Measurements from ENCODE around the gene ZNF664. TPM values are rescaled to one million over a fixed set of nuclear protein-coding genes. Genes with fewer than 3 reads are reported as not detected.

ZNF664 gene
- polyA plus RNA-seq, 2 donors, result 16.6 to 18.3 TPM

GRCh38 chr12:124040737-124041136 lies 67.7 kb downstream of the ZNF664 start:
- no peaks in the 10 kb centered on the region for H3K36me3 ChIP-seq (ENCODE audit: control insufficient read depth in 2 of 2, insufficient read depth in 2 of 2, low read length in 1 of 2)
- H3K4me1 ChIP-seq (ENCODE audit: control insufficient read depth in 2 of 2, insufficient read depth in 2 of 2, low read length in 1 of 2), result no peaks in the 10 kb centered on the region
- no peaks in the 10 kb centered on the region for H3K27me3 ChIP-seq (ENCODE audit: control insufficient read depth in 1 of 2, insufficient read depth in 2 of 2, low read length in 2 of 2)
- no peak overlapping the region for H3K27ac ChIP-seq (ENCODE audit: low read depth in 2 of 2, low read length in 1 of 2)
- H3K4me3 ChIP-seq (ENCODE audit: low read depth in 1 of 2, low read length in 2 of 2), result no peak overlapping the region
- WGBS, 2 donors, result 81 to 90% methylated on average over 2 of the region's 2 CpGs
- no peaks in the 10 kb centered on the region for H3K9me3 ChIP-seq (ENCODE audit: control insufficient read depth in 2 of 2, insufficient read depth in 1 of 2, low read depth in 1 of 2, low read length in 1 of 2)

- Histone ChIP-seq H3K9me3 (ENCODE audit: control insufficient read depth in 2 of 2, insufficient read depth in 1 of 2, low read depth in 1 of 2, low read length in 1 of 2) (no peaks in the 10 kb centered on the region), H3K27ac (ENCODE audit: low read depth in 2 of 2, low read length in 1 of 2) (no peak overlapping the region), H3K4me1 (ENCODE audit: control insufficient read depth in 2 of 2, insufficient read depth in 2 of 2, low read length in 1 of 2) (no peaks in the 10 kb centered on the region), H3K4me3 (ENCODE audit: low read depth in 1 of 2, low read length in 2 of 2) (no peak overlapping the region), H3K36me3 (ENCODE audit: control insufficient read depth in 2 of 2, insufficient read depth in 2 of 2, low read length in 1 of 2) (no peaks in the 10 kb centered on the region), H3K27me3 (ENCODE audit: control insufficient read depth in 1 of 2, insufficient read depth in 2 of 2, low read length in 2 of 2) (no peaks in the 10 kb centered on the region)
- WGBS, 2 donors, result 91% methylated on average over 10 of the region's 10 CpGs
Measured at GRCh38 chr12:124041907-124042306, 68.9 kb downstream of the ZNF664 start.

GRCh38 chr12:124044021-124044420 lies 71.0 kb downstream of the ZNF664 start:
- Histone ChIP-seq H3K27me3 (ENCODE audit: control insufficient read depth in 1 of 2, insufficient read depth in 2 of 2, low read length in 2 of 2) (no peaks in the 10 kb centered on the region), H3K4me1 (ENCODE audit: control insufficient read depth in 2 of 2, insufficient read depth in 2 of 2, low read length in 1 of 2) (no peaks in the 10 kb centered on the region), H3K9me3 (ENCODE audit: control insufficient read depth in 2 of 2, insufficient read depth in 1 of 2, low read depth in 1 of 2, low read length in 1 of 2) (peaks cover 0 to 3% of the 10 kb centered on the region in 2 donors), H3K36me3 (ENCODE audit: control insufficient read depth in 2 of 2, insufficient read depth in 2 of 2, low read length in 1 of 2) (no peaks in the 10 kb centered on the region), H3K27ac (ENCODE audit: low read depth in 2 of 2, low read length in 1 of 2) (no peak overlapping the region), H3K4me3 (ENCODE audit: low read depth in 1 of 2, low read length in 2 of 2) (no peak overlapping the region)
- 88 to 91% methylated on average over 8 of the region's 8 CpGs for WGBS, 2 donors

GRCh38 chr12:124044809-124045321 lies 71.8 kb downstream of the ZNF664 start:
- Histone ChIP-seq H3K27me3 (ENCODE audit: control insufficient read depth in 1 of 2, insufficient read depth in 2 of 2, low read length in 2 of 2) (no peaks in the 10 kb centered on the region), H3K36me3 (ENCODE audit: control insufficient read depth in 2 of 2, insufficient read depth in 2 of 2, low read length in 1 of 2) (no peaks in the 10 kb centered on the region), H3K9me3 (ENCODE audit: control insufficient read depth in 2 of 2, insufficient read depth in 1 of 2, low read depth in 1 of 2, low read length in 1 of 2) (peaks cover 0 to 6% of the 10 kb centered on the region in 2 donors), H3K27ac (ENCODE audit: low read depth in 2 of 2, low read length in 1 of 2) (no peak overlapping the region), H3K4me1 (ENCODE audit: control insufficient read depth in 2 of 2, insufficient read depth in 2 of 2, low read length in 1 of 2) (no peaks in the 10 kb centered on the region), H3K4me3 (ENCODE audit: low read depth in 1 of 2, low read length in 2 of 2) (no peak overlapping the region)
- 39 to 55% methylated on average over 14 to 15 of the region's 15 CpGs for WGBS, 2 donors

GRCh38 chr12:124045671-124046455 lies 72.8 kb downstream of the ZNF664 start:
- H3K27me3 ChIP-seq (ENCODE audit: control insufficient read depth in 1 of 2, insufficient read depth in 2 of 2, low read length in 2 of 2), result no peaks in the 10 kb centered on the region
- no peak overlapping the region for H3K4me3 ChIP-seq (ENCODE audit: low read depth in 1 of 2, low read length in 2 of 2)
- WGBS, 2 donors, result 87% methylated on average over 5 of the region's 5 CpGs
- no peaks in the 10 kb centered on the region for H3K4me1 ChIP-seq (ENCODE audit: control insufficient read depth in 2 of 2, insufficient read depth in 2 of 2, low read length in 1 of 2)
- no peaks in the 10 kb centered on the region for H3K36me3 ChIP-seq (ENCODE audit: control insufficient read depth in 2 of 2, insufficient read depth in 2 of 2, low read length in 1 of 2)
- H3K27ac ChIP-seq (ENCODE audit: low read depth in 2 of 2, low read length in 1 of 2), result no peak overlapping the region
- peaks cover 0 to 6% of the 10 kb centered on the region in 2 donors for H3K9me3 ChIP-seq (ENCODE audit: control insufficient read depth in 2 of 2, insufficient read depth in 1 of 2, low read depth in 1 of 2, low read length in 1 of 2)

GRCh38 chr12:124046456-124046740 lies 73.4 kb downstream of the ZNF664 start:
- no peak overlapping the region for H3K27ac ChIP-seq (ENCODE audit: low read depth in 2 of 2, low read length in 1 of 2)

GRCh38 chr12:124047045-124047566 lies 74.1 kb downstream of the ZNF664 start:
- no peaks in the 10 kb centered on the region for H3K36me3 ChIP-seq (ENCODE audit: control insufficient read depth in 2 of 2, insufficient read depth in 2 of 2, low read length in 1 of 2)
- WGBS, 2 donors, result 95% methylated on average over 3 of the region's 3 CpGs
- no peaks in the 10 kb centered on the region for H3K27me3 ChIP-seq (ENCODE audit: control insufficient read depth in 1 of 2, insufficient read depth in 2 of 2, low read length in 2 of 2)
- H3K4me1 ChIP-seq (ENCODE audit: control insufficient read depth in 2 of 2, insufficient read depth in 2 of 2, low read length in 1 of 2), result no peaks in the 10 kb centered on the region
- no peak overlapping the region for H3K4me3 ChIP-seq (ENCODE audit: low read depth in 1 of 2, low read length in 2 of 2)
- H3K27ac ChIP-seq (ENCODE audit: low read depth in 2 of 2, low read length in 1 of 2), result no peak overlapping the region
- H3K9me3 ChIP-seq (ENCODE audit: control insufficient read depth in 2 of 2, insufficient read depth in 1 of 2, low read depth in 1 of 2, low read length in 1 of 2), result peaks cover 0 to 6% of the 10 kb centered on the region in 2 donors

More at GRCh38 chr12:124046456-124046740, 73.4 kb downstream of the ZNF664 start:
- Histone ChIP-seq H3K9me3 (ENCODE audit: control insufficient read depth in 2 of 2, insufficient read depth in 1 of 2, low read depth in 1 of 2, low read length in 1 of 2) (peaks cover 0 to 6% of the 10 kb centered on the region in 2 donors), H3K4me3 (ENCODE audit: low read depth in 1 of 2, low read length in 2 of 2) (no peak overlapping the region), H3K4me1 (ENCODE audit: control insufficient read depth in 2 of 2, insufficient read depth in 2 of 2, low read length in 1 of 2) (no peaks in the 10 kb centered on the region), H3K27me3 (ENCODE audit: control insufficient read depth in 1 of 2, insufficient read depth in 2 of 2, low read length in 2 of 2) (no peaks in the 10 kb centered on the region), H3K36me3 (ENCODE audit: control insufficient read depth in 2 of 2, insufficient read depth in 2 of 2, low read length in 1 of 2) (no peaks in the 10 kb centered on the region)

GRCh38 chr12:124049451-124050094 lies 76.6 kb downstream of the ZNF664 start:
- 79 to 86% methylated on average over 6 of the region's 6 CpGs for WGBS, 2 donors
- Histone ChIP-seq H3K4me1 (ENCODE audit: control insufficient read depth in 2 of 2, insufficient read depth in 2 of 2, low read length in 1 of 2) (no peaks in the 10 kb centered on the region), H3K27ac (ENCODE audit: low read depth in 2 of 2, low read length in 1 of 2) (no peak overlapping the region), H3K27me3 (ENCODE audit: control insufficient read depth in 1 of 2, insufficient read depth in 2 of 2, low read length in 2 of 2) (no peaks in the 10 kb centered on the region), H3K9me3 (ENCODE audit: control insufficient read depth in 2 of 2, insufficient read depth in 1 of 2, low read depth in 1 of 2, low read length in 1 of 2) (peaks cover 0 to 6% of the 10 kb centered on the region in 2 donors), H3K36me3 (ENCODE audit: control insufficient read depth in 2 of 2, insufficient read depth in 2 of 2, low read length in 1 of 2) (no peaks in the 10 kb centered on the region), H3K4me3 (ENCODE audit: low read depth in 1 of 2, low read length in 2 of 2) (no peak overlapping the region)

- Histone ChIP-seq H3K27me3 (ENCODE audit: control insufficient read depth in 1 of 2, insufficient read depth in 2 of 2, low read length in 2 of 2) (no peaks in the 10 kb centered on the region), H3K27ac (ENCODE audit: low read depth in 2 of 2, low read length in 1 of 2) (no peak overlapping the region)
Measured at GRCh38 chr12:124053851-124054250, 80.8 kb downstream of the ZNF664 start.

More at GRCh38 chr12:124053851-124054250, 80.8 kb downstream of the ZNF664 start:
- H3K9me3 ChIP-seq (ENCODE audit: control insufficient read depth in 2 of 2, insufficient read depth in 1 of 2, low read depth in 1 of 2, low read length in 1 of 2), result peaks cover 0 to 3% of the 10 kb centered on the region in 2 donors
- no peaks in the 10 kb centered on the region for H3K4me1 ChIP-seq (ENCODE audit: control insufficient read depth in 2 of 2, insufficient read depth in 2 of 2, low read length in 1 of 2)
- H3K4me3 ChIP-seq (ENCODE audit: low read depth in 1 of 2, low read length in 2 of 2), result no peak overlapping the region
- H3K36me3 ChIP-seq (ENCODE audit: control insufficient read depth in 2 of 2, insufficient read depth in 2 of 2, low read length in 1 of 2), result no peaks in the 10 kb centered on the region
- 32 to 41% methylated on average over 10 of the region's 10 CpGs for WGBS, 2 donors

Data from esophagus (tissue), 2 donors.